ENCODE data around the gene MORC4.

Gene MORC4

DNA sequence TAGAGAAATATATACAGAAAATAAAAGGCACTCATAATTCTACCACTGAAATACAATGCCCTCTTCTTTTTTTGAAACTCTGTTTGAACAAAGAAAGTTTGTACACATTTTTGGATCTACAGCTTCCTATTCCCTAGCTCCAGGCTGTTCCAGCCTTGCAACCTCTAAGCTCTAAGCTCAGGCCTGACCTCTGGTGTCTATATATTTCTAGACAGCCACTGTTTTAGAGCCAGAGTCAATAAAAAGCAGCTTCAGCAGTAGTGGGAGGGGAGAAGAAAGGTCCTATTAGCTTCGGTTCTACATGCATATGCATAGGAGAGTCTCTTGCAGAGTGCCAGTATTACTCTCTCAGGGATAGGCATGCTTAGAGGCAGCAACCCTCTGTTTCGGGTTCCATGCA, 40.1 kb downstream of the MORC4 start:
- no peak overlapping the region for H3K4me3 ChIP-seq (ENCODE audit: low read length)

DNA sequence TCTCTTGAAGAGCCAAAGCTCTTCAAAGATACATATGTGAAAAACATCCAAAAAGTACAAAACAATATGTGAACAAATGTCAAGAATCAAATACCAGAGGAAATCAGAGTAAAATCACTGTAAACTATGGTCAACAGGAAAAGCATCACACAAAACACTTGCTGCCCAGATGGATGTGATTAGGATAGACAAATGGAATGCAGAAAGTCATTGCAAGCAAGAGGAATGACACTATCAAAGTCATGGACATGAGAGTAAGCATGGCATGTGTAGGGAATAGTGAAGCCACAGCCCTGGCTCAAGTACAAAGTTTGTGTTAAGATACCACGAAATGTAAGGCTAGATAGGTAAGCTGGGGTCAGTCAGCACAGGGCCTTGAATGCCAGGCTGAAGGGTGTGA, 42.2 kb downstream of the MORC4 start:
- Histone ChIP-seq H2BK15ac (replicated peaks; ENCODE audit: low read depth) (no peak overlapping the region), H3K27ac (ENCODE audit: low read depth, low read length) (no peak overlapping the region), H3K56ac (ENCODE audit: low read length) (no peak overlapping the region), H3K23ac (ENCODE audit: low read length) (no peak overlapping the region), H3K36me3 (ENCODE audit: control insufficient read depth, insufficient read depth, low read length) (no peaks in the 10 kb centered on the region), H3K4me3 (ENCODE audit: low read length) (no peak overlapping the region), H3K9ac (ENCODE audit: low read length) (no peak overlapping the region), H2BK120ac (ENCODE audit: low read depth, low read length) (no peak overlapping the region), H3K27me3 (ENCODE audit: insufficient read depth, low read length, poor library complexity) (no peaks in the 10 kb centered on the region), H3K79me2 (ENCODE audit: control insufficient read depth, insufficient read depth, low read length) (no peaks in the 10 kb centered on the region), H3K4me2 (ENCODE audit: low read length) (no peak overlapping the region), H3K4ac (ENCODE audit: low read depth, low read length) (no peak overlapping the region), H2BK5ac (ENCODE audit: low read length) (no peak overlapping the region), H4K5ac (ENCODE audit: low read length) (no peak overlapping the region), H3K79me1 (ENCODE audit: low read length) (no peaks in the 10 kb centered on the region), H4K8ac (ENCODE audit: low read depth, low read length) (no peak overlapping the region), H3K4me1 (ENCODE audit: control insufficient read depth, low read depth, low read length) (no peaks in the 10 kb centered on the region), H2AK5ac (ENCODE audit: low read length) (no peak overlapping the region), H3K18ac (ENCODE audit: low read length) (no peak overlapping the region)
- WGBS (ENCODE audit: extremely low coverage, insufficient coverage, low lambda C conversion rate) = no CpG with 5 or more reads among the region's 1 CpG
- no peak for DNase-seq

More for the DNA sequence above, 40.1 kb downstream of the MORC4 start:
- Histone ChIP-seq H3K79me2 (ENCODE audit: control insufficient read depth, insufficient read depth, low read length) (no peaks in the 10 kb centered on the region), H3K27me3 (ENCODE audit: insufficient read depth, low read length, poor library complexity) (no peaks in the 10 kb centered on the region), H2AK5ac (ENCODE audit: low read length) (no peak overlapping the region), H3K79me1 (ENCODE audit: low read length) (no peaks in the 10 kb centered on the region), H3K18ac (ENCODE audit: low read length) (no peak overlapping the region), H3K27ac (ENCODE audit: low read depth, low read length) (no peak overlapping the region), H2BK15ac (replicated peaks; ENCODE audit: low read depth) (no peak overlapping the region), H2BK5ac (ENCODE audit: low read length) (no peak overlapping the region), H3K9ac (ENCODE audit: low read length) (no peak overlapping the region), H3K4me1 (ENCODE audit: control insufficient read depth, low read depth, low read length) (no peaks in the 10 kb centered on the region), H3K4me2 (ENCODE audit: low read length) (no peak overlapping the region), H2BK120ac (ENCODE audit: low read depth, low read length) (no peak overlapping the region), H3K23ac (ENCODE audit: low read length) (no peak overlapping the region), H3K4ac (ENCODE audit: low read depth, low read length) (no peak overlapping the region), H4K5ac (ENCODE audit: low read length) (no peak overlapping the region), H4K8ac (ENCODE audit: low read depth, low read length) (no peak overlapping the region), H3K36me3 (ENCODE audit: control insufficient read depth, insufficient read depth, low read length) (no peaks in the 10 kb centered on the region), H3K56ac (ENCODE audit: low read length) (no peak overlapping the region)
- DNase-seq = peak; percentile 44
- no CpG with 5 or more reads among the region's 2 CpGs for WGBS (ENCODE audit: extremely low coverage, insufficient coverage, low lambda C conversion rate)

DNA sequence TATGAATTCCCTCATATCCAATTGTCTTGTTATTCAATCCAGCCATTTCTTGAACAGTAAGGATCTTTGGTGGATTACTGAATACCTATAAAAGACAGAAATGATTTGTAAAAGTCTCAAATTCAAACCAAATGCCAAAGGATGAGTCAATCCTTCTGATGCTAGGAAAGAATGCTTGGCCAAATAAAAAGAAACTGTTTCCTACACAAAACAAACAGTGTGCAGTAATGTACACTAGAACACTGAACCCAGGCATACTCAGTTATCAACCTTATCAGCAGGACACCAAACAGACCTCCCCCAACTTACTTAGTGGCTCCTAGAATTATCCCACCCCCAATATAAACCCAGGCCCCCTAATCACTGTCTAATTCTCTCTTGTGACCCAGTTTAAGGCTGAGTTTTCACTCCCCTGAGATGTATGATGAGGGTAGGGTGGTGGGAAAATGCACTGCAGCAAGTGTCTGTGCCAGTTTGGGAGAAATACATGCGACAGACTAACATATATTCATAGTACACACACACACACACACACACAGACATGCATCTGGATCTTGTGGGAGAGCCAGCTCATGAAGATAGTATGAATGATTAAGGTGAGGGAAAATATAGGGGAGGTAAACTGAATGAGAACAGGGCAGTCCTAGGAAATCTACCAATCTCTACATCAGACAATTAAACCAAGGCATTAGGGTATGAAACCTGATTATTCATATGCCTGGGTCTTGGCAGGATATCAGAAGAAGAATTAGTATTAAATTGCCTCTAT, 44.8 kb downstream of the MORC4 start:
- Histone ChIP-seq H3K27ac (ENCODE audit: low read depth, low read length) (no peak overlapping the region), H3K4ac (ENCODE audit: low read depth, low read length) (no peak overlapping the region), H3K4me3 (ENCODE audit: low read length) (no peak overlapping the region), H3K79me2 (ENCODE audit: control insufficient read depth, insufficient read depth, low read length) (no peaks in the 10 kb centered on the region), H2BK120ac (ENCODE audit: low read depth, low read length) (no peak overlapping the region), H3K23ac (ENCODE audit: low read length) (no peak overlapping the region), H3K18ac (ENCODE audit: low read length) (no peak overlapping the region), H3K4me1 (ENCODE audit: control insufficient read depth, low read depth, low read length) (no peaks in the 10 kb centered on the region), H4K5ac (ENCODE audit: low read length) (no peak overlapping the region), H4K8ac (ENCODE audit: low read depth, low read length) (no peak overlapping the region), H2BK15ac (replicated peaks; ENCODE audit: low read depth) (no peak overlapping the region), H3K4me2 (ENCODE audit: low read length) (no peak overlapping the region), H2AK5ac (ENCODE audit: low read length) (no peak overlapping the region), H3K56ac (ENCODE audit: low read length) (no peak overlapping the region), H3K36me3 (ENCODE audit: control insufficient read depth, insufficient read depth, low read length) (no peaks in the 10 kb centered on the region), H2BK5ac (ENCODE audit: low read length) (no peak overlapping the region), H3K79me1 (ENCODE audit: low read length) (no peaks in the 10 kb centered on the region), H3K9ac (ENCODE audit: low read length) (no peak overlapping the region), H3K27me3 (ENCODE audit: insufficient read depth, low read length, poor library complexity) (no peaks in the 10 kb centered on the region)
- WGBS (ENCODE audit: extremely low coverage, insufficient coverage, low lambda C conversion rate) = no CpG with 5 or more reads among the region's 1 CpG
- no peak for DNase-seq

DNA sequence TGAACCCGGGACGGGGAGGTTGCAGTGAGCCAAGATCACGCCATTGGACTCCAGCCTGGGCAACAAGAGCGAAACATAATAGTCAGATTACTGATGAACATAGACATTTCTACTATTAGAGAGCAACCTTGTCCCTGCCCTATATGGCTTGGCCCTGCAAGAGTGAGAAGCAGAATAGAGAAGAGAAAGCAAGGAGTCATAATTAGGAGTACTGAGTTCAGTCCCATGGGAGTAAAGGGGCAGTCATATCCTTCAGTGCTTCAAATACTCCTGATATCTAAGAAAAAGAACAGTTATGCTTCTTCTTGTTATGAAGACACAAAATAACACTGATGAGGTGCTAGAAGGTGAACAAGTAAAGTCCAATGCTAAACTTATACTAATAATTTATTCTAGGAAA, 46.0 kb downstream of the MORC4 start:
- no peaks in the 10 kb centered on the region for H3K79me1 ChIP-seq (ENCODE audit: low read length)
- H3K27ac ChIP-seq (ENCODE audit: low read depth, low read length) = no peak overlapping the region
- no peak overlapping the region for H3K18ac ChIP-seq (ENCODE audit: low read length)

DNA sequence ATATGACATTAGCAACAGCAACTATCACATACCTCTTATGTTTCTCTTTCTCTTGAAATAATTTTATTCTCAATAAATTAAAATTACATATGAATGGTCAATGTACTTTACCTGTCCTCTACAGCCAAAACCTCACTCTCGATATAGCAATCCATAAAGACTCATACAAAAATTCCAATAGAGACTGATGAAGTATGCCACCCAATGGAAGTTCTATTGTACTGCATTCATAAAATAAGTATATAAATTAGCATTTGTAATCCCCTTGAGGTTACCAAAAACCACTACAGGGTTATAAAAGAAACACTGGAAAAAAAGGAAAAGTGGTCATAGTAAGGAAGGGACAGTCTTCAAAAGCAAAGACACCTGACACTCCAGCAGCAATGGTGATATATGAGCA, 47.0 kb downstream of the MORC4 start:
- H3K79me1 ChIP-seq (ENCODE audit: low read length) = no peaks in the 10 kb centered on the region
- H2BK15ac ChIP-seq (replicated peaks; ENCODE audit: low read depth) = no peak overlapping the region
- H3K36me3 ChIP-seq (ENCODE audit: control insufficient read depth, insufficient read depth, low read length) = no peaks in the 10 kb centered on the region
- no peaks in the 10 kb centered on the region for H3K27me3 ChIP-seq (ENCODE audit: insufficient read depth, low read length, poor library complexity)
- H3K23ac ChIP-seq (ENCODE audit: low read length) = no peak overlapping the region
- no peak overlapping the region for H2BK5ac ChIP-seq (ENCODE audit: low read length)
- no CpG with 5 or more reads among the region's 1 CpG for WGBS (ENCODE audit: extremely low coverage, insufficient coverage, low lambda C conversion rate)
- H3K4me2 ChIP-seq (ENCODE audit: low read length) = no peak overlapping the region
- no peak overlapping the region for H3K27ac ChIP-seq (ENCODE audit: low read depth, low read length)
- no peak overlapping the region for H4K5ac ChIP-seq (ENCODE audit: low read length)
- H3K4me1 ChIP-seq (ENCODE audit: control insufficient read depth, low read depth, low read length) = no peaks in the 10 kb centered on the region
- no peak overlapping the region for H3K4ac ChIP-seq (ENCODE audit: low read depth, low read length)
- H3K4me3 ChIP-seq (ENCODE audit: low read length) = no peak overlapping the region
- no peak overlapping the region for H4K8ac ChIP-seq (ENCODE audit: low read depth, low read length)
- no peak overlapping the region for H2BK120ac ChIP-seq (ENCODE audit: low read depth, low read length)
- no peak overlapping the region for H3K56ac ChIP-seq (ENCODE audit: low read length)
- H2AK5ac ChIP-seq (ENCODE audit: low read length) = no peak overlapping the region
- no peak overlapping the region for H3K9ac ChIP-seq (ENCODE audit: low read length)
- H3K79me2 ChIP-seq (ENCODE audit: control insufficient read depth, insufficient read depth, low read length) = no peaks in the 10 kb centered on the region
- no peak for DNase-seq
- H3K18ac ChIP-seq (ENCODE audit: low read length) = no peak overlapping the region

More for the DNA sequence above, 46.0 kb downstream of the MORC4 start:
- no peak overlapping the region for H3K56ac ChIP-seq (ENCODE audit: low read length)
- no peak overlapping the region for H2AK5ac ChIP-seq (ENCODE audit: low read length)
- no peak overlapping the region for H3K4ac ChIP-seq (ENCODE audit: low read depth, low read length)
- H2BK15ac ChIP-seq (replicated peaks; ENCODE audit: low read depth) = no peak overlapping the region
- no peaks in the 10 kb centered on the region for H3K27me3 ChIP-seq (ENCODE audit: insufficient read depth, low read length, poor library complexity)
- no peak overlapping the region for H4K5ac ChIP-seq (ENCODE audit: low read length)
- H3K4me2 ChIP-seq (ENCODE audit: low read length) = no peak overlapping the region
- no peak overlapping the region for H4K8ac ChIP-seq (ENCODE audit: low read depth, low read length)
- DNase-seq = no peak
- no peak overlapping the region for H2BK120ac ChIP-seq (ENCODE audit: low read depth, low read length)
- no peak overlapping the region for H3K9ac ChIP-seq (ENCODE audit: low read length)
- H2BK5ac ChIP-seq (ENCODE audit: low read length) = no peak overlapping the region
- no peaks in the 10 kb centered on the region for H3K79me2 ChIP-seq (ENCODE audit: control insufficient read depth, insufficient read depth, low read length)
- no peak overlapping the region for H3K4me3 ChIP-seq (ENCODE audit: low read length)
- no peaks in the 10 kb centered on the region for H3K36me3 ChIP-seq (ENCODE audit: control insufficient read depth, insufficient read depth, low read length)
- no CpG with 5 or more reads among the region's 4 CpGs for WGBS (ENCODE audit: extremely low coverage, insufficient coverage, low lambda C conversion rate)
- no peak overlapping the region for H3K23ac ChIP-seq (ENCODE audit: low read length)
- no peaks in the 10 kb centered on the region for H3K4me1 ChIP-seq (ENCODE audit: control insufficient read depth, low read depth, low read length)

DNA sequence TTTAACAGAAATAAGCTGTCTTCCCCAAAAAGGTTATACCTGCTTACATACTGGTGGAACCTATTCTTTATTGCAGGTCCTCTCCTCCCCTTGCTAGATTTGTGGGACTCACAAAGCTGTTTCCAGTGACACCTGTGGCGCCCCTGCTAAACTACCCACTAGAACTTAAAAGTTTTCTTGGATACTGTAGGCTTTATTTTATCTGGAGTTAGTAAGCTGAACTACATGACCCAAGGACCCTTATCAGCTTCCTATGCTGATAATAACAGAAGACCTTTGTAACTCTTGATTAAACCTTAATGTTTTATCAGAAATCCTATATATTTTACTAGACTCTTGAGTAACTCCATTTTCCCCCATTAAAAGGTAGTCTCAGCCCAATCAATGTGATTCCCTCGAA, 47.5 kb downstream of the MORC4 start:
- WGBS (ENCODE audit: extremely low coverage, insufficient coverage, low lambda C conversion rate) = no CpG with 5 or more reads among the region's 2 CpGs
- H3K36me3 ChIP-seq (ENCODE audit: control insufficient read depth, insufficient read depth, low read length) = no peaks in the 10 kb centered on the region
- no peak overlapping the region for H2AK5ac ChIP-seq (ENCODE audit: low read length)
- no peak for DNase-seq
- no peak overlapping the region for H3K9ac ChIP-seq (ENCODE audit: low read length)
- no peaks in the 10 kb centered on the region for H3K79me1 ChIP-seq (ENCODE audit: low read length)
- H3K79me2 ChIP-seq (ENCODE audit: control insufficient read depth, insufficient read depth, low read length) = no peaks in the 10 kb centered on the region
- H2BK15ac ChIP-seq (replicated peaks; ENCODE audit: low read depth) = no peak overlapping the region
- H4K8ac ChIP-seq (ENCODE audit: low read depth, low read length) = no peak overlapping the region
- H3K27me3 ChIP-seq (ENCODE audit: insufficient read depth, low read length, poor library complexity) = no peaks in the 10 kb centered on the region
- no peak overlapping the region for H3K27ac ChIP-seq (ENCODE audit: low read depth, low read length)
- no peak overlapping the region for H2BK5ac ChIP-seq (ENCODE audit: low read length)
- H3K4ac ChIP-seq (ENCODE audit: low read depth, low read length) = no peak overlapping the region
- no peak overlapping the region for H3K4me3 ChIP-seq (ENCODE audit: low read length)
- no peak overlapping the region for H3K56ac ChIP-seq (ENCODE audit: low read length)
- no peak overlapping the region for H3K4me2 ChIP-seq (ENCODE audit: low read length)
- no peaks in the 10 kb centered on the region for H3K4me1 ChIP-seq (ENCODE audit: control insufficient read depth, low read depth, low read length)
- H3K23ac ChIP-seq (ENCODE audit: low read length) = no peak overlapping the region
- H2BK120ac ChIP-seq (ENCODE audit: low read depth, low read length) = no peak overlapping the region
- no peak overlapping the region for H4K5ac ChIP-seq (ENCODE audit: low read length)
- no peak overlapping the region for H3K18ac ChIP-seq (ENCODE audit: low read length)

All from mesendoderm (in vitro differentiated cells).